A549 (cell line): ENCODE measurements around the gene LAMA3. TPM values are rescaled to one million over a fixed set of nuclear protein-coding genes. Genes with fewer than 3 reads are reported as not detected.

ENCODE experiments used
- ATAC-seq, 2 experiments: fragments of 200-7000 bp in 1 of 2; fragments of >200 bp in 1 of 2; cut with Nextera tagmentation in 1 of 2; cut with Tn5 transposase in 1 of 2; 3 replicates each; pipeline versions ENCODE4 v1.8.0 to v1.9.1; 2018 to 2020; ENCODE audit warnings: mild to moderate bottlenecking in 1 of 2, moderate library complexity in 1 of 2
- CTCF ChIA-PET: fragments of 300-600 bp; sonication (Branson Sonifier 250); formaldehyde crosslinking; extraction: SDS; loops from one replicate; lab custom pipeline; 2021; ENCODE audit warnings: antibody characterized with exemption, inconsistent platforms; lab: Yijun Ruan, JAX
- POLR2A ChIA-PET: fragments of 350-600 bp; formaldehyde crosslinking; extraction: SDS; loops from one replicate; lab custom pipeline; 2021; ENCODE audit warnings: antibody characterized with exemption, inconsistent platforms; lab: Yijun Ruan, JAX
- DNase-seq, 2 experiments: peaks; one replicate each; pipeline versions ENCODE4 v3.0.0 to v3.0.0-alpha.2; 2011 to 2016; ENCODE audit warnings: low read depth in 1 of 2, low spot score in 1 of 2
- FAIRE-seq: peaks from 2 replicates; lab custom pipeline; 2011; peaks lifted over from hg19 to GRCh38; lab: Jason Lieb, UNC
- H3K27ac ChIP-seq, 2 experiments: fragments of >200 bp; sonication (Bioruptor Twin); formaldehyde crosslinking; 3 replicates each; pipeline ENCODE4 v1.5.1; 2016 to 2017
- H3K4me1 ChIP-seq: fragments of >200 bp; sonication (Bioruptor Twin); formaldehyde crosslinking; 3 replicates; pipeline ENCODE4 v1.6.1; 2016
- H3K4me2 ChIP-seq: fragments of >200 bp; sonication (Bioruptor Twin); formaldehyde crosslinking; 3 replicates; pipeline ENCODE4 v1.6.1; 2016
- H3K4me3 ChIP-seq: fragments of >200 bp; sonication (Bioruptor Twin); formaldehyde crosslinking; 3 replicates; pipeline ENCODE4 v1.5.1; 2016
- H3K9me3 ChIP-seq: fragments of >200 bp; sonication (Bioruptor Twin); formaldehyde crosslinking; 3 replicates; pipeline ENCODE4 v1.6.1; 2016
- ATOH8 ChIP-seq: fragments of 250-450 bp; sonication (Bioruptor Pico); IDR thresholded peaks from 2 replicates; pipeline ENCODE4 v1.5.0; 2020; ENCODE audit warnings: low read depth, mild to moderate bottlenecking, moderate library complexity
- BHLHE40 ChIP-seq: IDR thresholded peaks from 2 replicates; pipeline ENCODE4 v1.6.1; 2012; ENCODE audit warnings: low read depth, low read length, inconsistent platforms
- CBX2 ChIP-seq: fragments of 200-600 bp; sonication (generic); IDR thresholded peaks from 2 replicates; pipeline ENCODE4 v1.6.1; 2016; ENCODE audit warnings: low read depth, mild to moderate bottlenecking, borderline replicate concordance
- CHD2 ChIP-seq: fragments of 150-350 bp; IDR thresholded peaks from 2 replicates; pipeline ENCODE4 v1.6.1; 2014; ENCODE audit warnings: low read length; ENCODE audit not compliant: partially characterized antibody
- CTCF ChIP-seq: fragments of >200 bp; sonication (Bioruptor Twin); formaldehyde crosslinking; IDR thresholded peaks from 3 replicates; pipeline ENCODE4 v1.5.1; 2016
- E2F6 ChIP-seq: IDR thresholded peaks from 2 replicates; pipeline ENCODE4 v1.6.1; 2012; ENCODE audit warnings: low read depth, borderline replicate concordance
- EHF ChIP-seq: fragments of 250-450 bp; sonication (Bioruptor Pico); IDR thresholded peaks from 2 replicates; pipeline ENCODE4 v1.5.0; 2020; ENCODE audit warnings: mild to moderate bottlenecking
- EHMT2 ChIP-seq: fragments of 200-600 bp; sonication (generic); IDR thresholded peaks from 2 replicates; pipeline ENCODE4 v1.6.1; 2016; ENCODE audit warnings: antibody characterized with exemption, low read depth, mild to moderate bottlenecking, moderate library complexity
- EP300 ChIP-seq, 2 experiments: fragments of >200 bp; sonication (Bioruptor Twin); formaldehyde crosslinking; IDR thresholded peaks; 2 replicates in 1 of 2; 3 replicates in 1 of 2; pipeline ENCODE4 v1.6.1; 2016 to 2017
- FOSB ChIP-seq: fragments of 250-450 bp; sonication (Bioruptor Pico); IDR thresholded peaks from 2 replicates; pipeline ENCODE4 v1.5.0; 2020; ENCODE audit warnings: mild to moderate bottlenecking, moderate library complexity
- FOSL2 ChIP-seq, 2 experiments: fragments of 450-650 bp in 1 of 2; fragments of >200 bp in 1 of 2; sonication (Bioruptor Twin) in 1 of 2; formaldehyde crosslinking; IDR thresholded peaks; 2 replicates each; pipeline versions ENCODE4 v1.5.0 to v1.6.1; 2016 to 2020; ENCODE audit warnings: mild to moderate bottlenecking in 1 of 2, moderate library complexity in 1 of 2
- GATA3 ChIP-seq: IDR thresholded peaks from 2 replicates; pipeline ENCODE4 v1.6.1; 2012; ENCODE audit warnings: borderline replicate concordance
- HEYL ChIP-seq: fragments of 250-450 bp; sonication (Bioruptor Pico); IDR thresholded peaks from 2 replicates; pipeline ENCODE4 v1.8.0; 2021; ENCODE audit warnings: mild to moderate bottlenecking, moderate library complexity
- HMGXB4 ChIP-seq: fragments of 250-450 bp; sonication (Bioruptor Pico); IDR thresholded peaks from 2 replicates; pipeline ENCODE4 v1.5.0; 2021; ENCODE audit warnings: mild to moderate bottlenecking, moderate library complexity, borderline replicate concordance
- JUNB ChIP-seq: fragments of >200 bp; sonication (Bioruptor Twin); formaldehyde crosslinking; IDR thresholded peaks from 2 replicates; pipeline ENCODE4 v1.6.1; 2016
- KDM1A ChIP-seq: fragments of 200-600 bp; sonication (generic); IDR thresholded peaks from 2 replicates; pipeline ENCODE4 v1.6.1; 2016; ENCODE audit warnings: low read depth, mild to moderate bottlenecking
- KDM5A ChIP-seq: fragments of 200-600 bp; sonication (generic); IDR thresholded peaks from 2 replicates; pipeline ENCODE4 v1.6.1; 2016; ENCODE audit warnings: antibody characterized with exemption, mild to moderate bottlenecking
- MAX ChIP-seq: IDR thresholded peaks from 2 replicates; pipeline ENCODE4 v1.6.1; 2012
- MYC ChIP-seq: IDR thresholded peaks from 2 replicates; pipeline ENCODE4 v1.6.1; 2012; ENCODE audit warnings: mild to moderate bottlenecking, inconsistent platforms, low read length, improper control_type of control experiment, borderline replicate concordance
- NPAS2 ChIP-seq: fragments of 250-450 bp; sonication (Bioruptor Pico); IDR thresholded peaks from 2 replicates; pipeline ENCODE4 v1.8.0; 2022; ENCODE audit warnings: mild to moderate bottlenecking, moderate library complexity, borderline replicate concordance
- PHF8 ChIP-seq: fragments of 200-600 bp; sonication (generic); IDR thresholded peaks from 2 replicates; pipeline ENCODE4 v1.6.1; 2016; ENCODE audit warnings: low read depth, mild to moderate bottlenecking, antibody characterized with exemption, moderate library complexity, borderline replicate concordance
- RAD21 ChIP-seq, 2 experiments: fragments of >200 bp in 1 of 2; sonication (Bioruptor Twin) in 1 of 2; formaldehyde crosslinking in 1 of 2; IDR thresholded peaks in 1 of 2; conservative IDR thresholded peaks in 1 of 2; 2 replicates in 1 of 2; 3 replicates in 1 of 2; pipeline ENCODE4 v1.6.1; 2012 to 2018; ENCODE audit warnings: inconsistent platforms in 1 of 2
- RARB ChIP-seq: fragments of 250-450 bp; sonication (Bioruptor Pico); IDR thresholded peaks from 2 replicates; pipeline ENCODE4 v1.8.0; 2021; ENCODE audit warnings: mild to moderate bottlenecking, moderate library complexity
- REST ChIP-seq: fragments of 200-600 bp; sonication (generic); IDR thresholded peaks from 2 replicates; pipeline ENCODE4 v1.6.1; 2016; ENCODE audit warnings: antibody characterized with exemption, mild to moderate bottlenecking, moderate library complexity
- RFX5 ChIP-seq: fragments of 450-650 bp; IDR thresholded peaks from 2 replicates; pipeline ENCODE4 v1.7.1; 2014; ENCODE audit warnings: antibody characterized with exemption, mild to moderate bottlenecking, moderate library complexity
- SMC3 ChIP-seq: fragments of >200 bp; sonication (Bioruptor Twin); formaldehyde crosslinking; IDR thresholded peaks from 3 replicates; pipeline ENCODE4 v1.6.1; 2018; ENCODE audit warnings: inconsistent platforms
- TFCP2L1 ChIP-seq: fragments of 250-450 bp; sonication (Bioruptor Pico); IDR thresholded peaks from 2 replicates; pipeline ENCODE4 v1.5.0; 2021; ENCODE audit warnings: mild to moderate bottlenecking
- ZC3H11A ChIP-seq: fragments of 450-650 bp; IDR thresholded peaks from 2 replicates; pipeline ENCODE4 v1.6.1; 2014; ENCODE audit warnings: antibody characterized with exemption, mild to moderate bottlenecking
- WGBS: methylation state at CpG from one replicate; pipeline ENCODE4 v1.1.6; 2017; ENCODE audit errors: missing lambda C conversion rate; 5-methylcytosine and 5-hydroxymethylcytosine counted together
- polyA plus RNA-seq, 4 experiments: library from polyadenylated mRNA; depleted of rRNA in 3 of 4; stranded (reverse); fragments of >200 nt; fragmentation: RNase III in 1 of 4; extraction: RNeasy Plus Mini Kit Qiagen cat#74134 plus additional on column Dnase treatment in 1 of 4; gene quantifications; 2 replicates in 3 of 4; 3 replicates in 1 of 4; pipeline ENCODE4 v1.2.3, GENCODE V29; 2011 to 2017

The LAMA3 gene
- polyA plus RNA-seq, 2 of the 4 experiments (the other 2 are of a cell fraction) = 18.2 to 31.0 TPM

GRCh38 chr18:23798824-23799223 lies 109.6 kb downstream of the LAMA3 start (continued):
- TF ChIP-seq GATA3 = no peak
- no peak for TF ChIP-seq PHF8

GRCh38 chr18:23799540-23799939 lies 110.3 kb downstream of the LAMA3 start:
- ChIA-PET CTCF (interaction anchor here (0.7 kb wide), 1 partner anchor 283 kb away, joined by 3 read pairs; no protein-coding TSS in a partner anchor), POLR2A (no interaction called here)
- FAIRE-seq = no peak
- Histone ChIP-seq H3K4me2 (no peak overlapping the region), H3K4me3 (no peak overlapping the region), H3K27ac (no peak overlapping the region), H3K9me3 (no peaks in the 10 kb centered on the region), H3K4me1 (no peaks in the 10 kb centered on the region)
- TF ChIP-seq MAX = no peak
- TF ChIP-seq E2F6 = no peak
- no peak for TF ChIP-seq FOSL2 (IDR thresholded peaks at IDR 0.05)
- no peak for TF ChIP-seq FOSL2 (CRISPR knock-in tag; IDR thresholded peaks at IDR 0.05)
- no peak for TF ChIP-seq GATA3
- no peak for TF ChIP-seq EHMT2
- TF ChIP-seq KDM1A = no peak
- TF ChIP-seq ATOH8 (CRISPR knock-in tag) = no peak
- no peak for TF ChIP-seq HEYL (CRISPR knock-in tag)
- TF ChIP-seq KDM5A = no peak
- TF ChIP-seq RARB = no peak
- no peak for TF ChIP-seq EHF (CRISPR knock-in tag)
- TF ChIP-seq CBX2 = no peak
- TF ChIP-seq FOSB (CRISPR knock-in tag) = no peak
- TF ChIP-seq RAD21 (conservative IDR thresholded peaks at IDR 0.05 in 1 of 2, IDR thresholded peaks at IDR 0.05 in 1 of 2) = no peak
- DNase-seq = no peak
- WGBS = 84% methylated on average over 6 of the region's 7 CpGs
- ATAC-seq = no peak

- H3K27ac ChIP-seq = no peak overlapping the region
- ChIA-PET POLR2A (no interaction called here), CTCF (interaction anchor here (1.8 kb wide), 1 partner anchor 98 kb away, joined by 5 read pairs; no protein-coding TSS in a partner anchor)
- H3K4me1 ChIP-seq = no peaks in the 10 kb centered on the region
- H3K4me3 ChIP-seq = no peak overlapping the region
- ATAC-seq = no peak
- H3K9me3 ChIP-seq = no peaks in the 10 kb centered on the region
- WGBS = 93% methylated on average over 3 of the region's 3 CpGs
- no peak for DNase-seq
- no peak overlapping the region for H3K4me2 ChIP-seq
- no peak for FAIRE-seq
- TF ChIP-seq REST (no peak), RAD21 (conservative IDR thresholded peaks at IDR 0.05 in 1 of 2, IDR thresholded peaks at IDR 0.05 in 1 of 2) (no peak), TFCP2L1 (CRISPR knock-in tag) (no peak), CHD2 (no peak), HEYL (CRISPR knock-in tag) (no peak), JUNB (no peak), RFX5 (no peak), CTCF (no peak), SMC3 (no peak), EP300 (IDR thresholded peaks at IDR 0.05) (no peak), BHLHE40 (no peak), HMGXB4 (no peak), ZC3H11A (no peak), NPAS2 (CRISPR knock-in tag) (no peak), MYC (no peak)
Observed at GRCh38 chr18:23800902-23801301, 111.6 kb downstream of the LAMA3 start.
